Measurements from ENCODE around the gene ZFYVE9. TPM values are rescaled to one million over a fixed set of nuclear protein-coding genes. Genes with fewer than 3 reads are reported as not detected.

ZFYVE9 gene
- total RNA-seq, 1 experiment from 2014 or later: 14.2 TPM

GRCh38 chr1:52156460-52156859 lies 14.6 kb downstream of the ZFYVE9 start:
- ATAC-seq: no peak
- Histone ChIP-seq H3K4me1 (ENCODE audit: control insufficient read depth in 1 of 2, insufficient read depth in 2 of 2, low read length in 2 of 2) (peaks cover 32 to 39% of the 10 kb centered on the region in 2 experiments), H3K9ac (ENCODE audit: low read length) (no peak overlapping the region), H3K27me3 (ENCODE audit: insufficient read depth, low read length) (no peaks in the 10 kb centered on the region), H3K4me3 (replicated peaks in 1 of 2; ENCODE audit: low read depth in 1 of 2, low read length in 2 of 2) (no peak overlapping the region), H3K9me3 (ENCODE audit: control insufficient read depth in 1 of 2, insufficient read depth in 1 of 2, low read depth in 1 of 2, low read length in 2 of 2) (no peaks in the 10 kb centered on the region), H3K9me2 (ENCODE audit: insufficient read depth) (no peaks in the 10 kb centered on the region), H3K79me2 (ENCODE audit: insufficient read depth, low read length) (peaks cover 38% of the 10 kb centered on the region), H2AFZ (ENCODE audit: low read depth, low read length, poor library complexity, severe bottlenecking) (no peak overlapping the region), H3K4me2 (ENCODE audit: low read length) (no peak overlapping the region), H4K20me1 (ENCODE audit: insufficient read depth) (peaks cover 7% of the 10 kb centered on the region; the same call in 1 of the 2 replicates), H3K27ac (ENCODE audit: low read depth, low read length) (no peak overlapping the region), H3K36me3 (ENCODE audit: control insufficient read depth in 1 of 2, insufficient read depth in 2 of 2, low read length in 2 of 2) (no peaks in the 10 kb centered on the region)
- no peak for DNase-seq (ENCODE audit: low read depth, low spot score)
- ChIA-PET POLR2A (interaction anchor here (1.2 kb wide), 1 partner anchor 9 kb away, joined by 4 read pairs; no protein-coding TSS in a partner anchor), CTCF (no interaction called here), RAD21 (ENCODE audit: low non-redundant PET in 1 of 2, low total read pairs in 2 of 2, uncharacterized antibody in 2 of 2, unreplicated experiment in 2 of 2) (no interaction called here)
- BruUV-seq (replicated peaks): no TSS peak
- TF ChIP-seq ZNF274 (IDR thresholded peaks at IDR 0.05; ENCODE audit: low read depth, low read length): no peak
- no peak for TF ChIP-seq ATF3 (IDR thresholded peaks at IDR 0.05)
- intact Hi-C loops (cut with micrococcal nuclease): no loop called here

GRCh38 chr1:52157582-52157981 lies 15.7 kb downstream of the ZFYVE9 start:
- H2AFZ ChIP-seq (ENCODE audit: low read depth, low read length, poor library complexity, severe bottlenecking): no peak overlapping the region
- no peaks in the 10 kb centered on the region for H3K9me3 ChIP-seq (ENCODE audit: control insufficient read depth in 1 of 2, insufficient read depth in 1 of 2, low read depth in 1 of 2, low read length in 2 of 2)
- peaks cover 32 to 39% of the 10 kb centered on the region in 2 experiments for H3K4me1 ChIP-seq (ENCODE audit: control insufficient read depth in 1 of 2, insufficient read depth in 2 of 2, low read length in 2 of 2)
- H3K27me3 ChIP-seq (ENCODE audit: insufficient read depth, low read length): no peaks in the 10 kb centered on the region
- H3K4me2 ChIP-seq (ENCODE audit: low read length): peak overlapping the region; percentile 78
- H4K20me1 ChIP-seq (ENCODE audit: insufficient read depth): peaks cover 5% of the 10 kb centered on the region; the same call in 1 of the 2 replicates
- CTCF ChIA-PET: no interaction called here
- ATAC-seq (peak; percentile 28), DNase-seq (ENCODE audit: low read depth, low spot score) (no peak)
- H3K36me3 ChIP-seq (ENCODE audit: control insufficient read depth in 1 of 2, insufficient read depth in 2 of 2, low read length in 2 of 2): no peaks in the 10 kb centered on the region
- peak overlapping the region; percentile 18; the same call in 1 of the 2 replicates for H3K9ac ChIP-seq (ENCODE audit: low read length)
- BruUV-seq (replicated peaks): no TSS peak
- H3K79me2 ChIP-seq (ENCODE audit: insufficient read depth, low read length): peaks cover 37% of the 10 kb centered on the region
- intact Hi-C loops (cut with micrococcal nuclease): no loop called here
- peak overlapping the region; percentile 37; the same call in 1 of the 2 replicates for H3K27ac ChIP-seq (ENCODE audit: low read depth, low read length)
- POLR2A ChIA-PET: interaction anchor here (1.2 kb wide), 1 partner anchor 8 kb away, joined by 4 read pairs; no protein-coding TSS in a partner anchor
- RAD21 ChIA-PET (ENCODE audit: low non-redundant PET in 1 of 2, low total read pairs in 2 of 2, uncharacterized antibody in 2 of 2, unreplicated experiment in 2 of 2): interaction anchor here in 1 of 2 experiments (1.0 kb wide), 1 partner anchor 17 kb away, joined by 3 read pairs; no protein-coding TSS in a partner anchor
- no peak overlapping the region; a peak in 1 of 4 replicates for H3K4me3 ChIP-seq (replicated peaks in 1 of 2; ENCODE audit: low read depth in 1 of 2, low read length in 2 of 2)
- H3K9me2 ChIP-seq (ENCODE audit: insufficient read depth): no peaks in the 10 kb centered on the region
- no peak for TF ChIP-seq ELF1 (IDR thresholded peaks at IDR 0.05; ENCODE audit: borderline replicate concordance, low read depth)
- no peak for TF ChIP-seq JUND (IDR thresholded peaks at IDR 0.05)
- TF ChIP-seq ZFX (IDR thresholded peaks at IDR 0.05): no peak
- TF ChIP-seq POLR2AphosphoS5 (IDR thresholded peaks at IDR 0.05; ENCODE audit: low read depth, low read length): no peak
- no peak for TF ChIP-seq ZNF274 (IDR thresholded peaks at IDR 0.05; ENCODE audit: low read depth, low read length)
- no peak for TF ChIP-seq POLR2A (IDR thresholded peaks at IDR 0.05; ENCODE audit: borderline replicate concordance, extremely low read depth, insufficient read depth, insufficient read length)
- no peak for TF ChIP-seq SIN3A (IDR thresholded peaks at IDR 0.05; ENCODE audit: low read depth)
- TF ChIP-seq RAD21 (IDR thresholded peaks at IDR 0.05; ENCODE audit: low read depth): no peak
- no peak for TF ChIP-seq YY1 (IDR thresholded peaks at IDR 0.05; ENCODE audit: extremely low read depth, insufficient replicate concordance, low read depth, low read length)
- no peak for TF ChIP-seq FOSL1 (IDR thresholded peaks at IDR 0.05; ENCODE audit: low read depth)
- no peak for TF ChIP-seq SP1 (IDR thresholded peaks at IDR 0.05; ENCODE audit: low read depth)
- no peak for TF ChIP-seq CTCF (IDR thresholded peaks at IDR 0.05 in 2 of 3, conservative IDR thresholded peaks at IDR 0.05 in 1 of 3; ENCODE audit: borderline replicate concordance in 1 of 3, insufficient read depth in 1 of 3, low read depth in 2 of 3, low read length in 2 of 3)
- no peak for TF ChIP-seq ATF3 (IDR thresholded peaks at IDR 0.05)
- TF ChIP-seq REST (IDR thresholded peaks at IDR 0.05; ENCODE audit: low read depth): no peak
- TF ChIP-seq EZH2phosphoT487 (IDR thresholded peaks at IDR 0.05; ENCODE audit: borderline replicate concordance): no peak

All from HCT116 (cell line).